HG02973 (cell line): ENCODE results near the gene AMIGO3.
"Not testable (repeated sequence)": the region's sequence is repeated elsewhere in the genome, so short reads cannot be mapped to it uniquely, and the experiment has no call there.

ENCODE experiments used
- ATAC-seq: cut with Tn5 transposase; IDR thresholded peaks from one replicate; pipeline ENCODE4 v1.9.1; 2021; ENCODE audit warnings: moderate library complexity; ENCODE audit not compliant: unreplicated experiment

Gene AMIGO3

DNA sequence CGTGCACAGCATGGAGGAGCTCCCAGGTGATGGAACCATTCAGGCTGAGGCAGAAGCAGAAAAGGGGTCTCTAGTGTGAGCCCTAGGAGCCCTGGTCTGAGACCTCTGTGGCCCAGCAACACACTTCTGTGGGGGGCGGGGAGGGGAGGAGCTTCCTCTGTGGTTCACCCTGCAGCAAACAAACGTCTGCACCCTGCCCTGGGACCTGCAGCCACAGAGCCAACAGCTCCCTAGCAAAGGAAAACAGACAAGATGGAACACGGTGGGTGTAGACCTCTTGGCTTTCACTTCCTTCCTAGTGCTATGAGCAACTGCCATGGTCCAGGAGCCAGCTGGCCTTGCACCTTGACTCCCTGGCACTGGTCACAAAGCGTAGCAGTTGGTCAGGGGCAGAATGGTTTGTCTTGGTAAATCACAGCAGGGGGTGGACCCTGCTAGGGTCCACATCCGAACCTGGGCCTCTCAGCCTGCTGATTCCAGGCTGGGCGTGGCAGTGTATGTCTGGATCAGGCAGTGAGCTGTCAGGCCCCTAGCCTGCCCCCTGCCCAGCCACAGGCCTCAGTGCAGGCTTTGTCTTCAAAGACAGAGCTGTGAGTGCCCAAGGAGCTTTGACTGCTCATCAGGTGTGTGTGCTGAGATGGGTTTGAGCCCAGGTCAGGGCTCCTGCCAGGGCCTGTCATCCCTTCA lies 6.7 kb downstream of the AMIGO3 start:
- ATAC-seq: no peak

DNA sequence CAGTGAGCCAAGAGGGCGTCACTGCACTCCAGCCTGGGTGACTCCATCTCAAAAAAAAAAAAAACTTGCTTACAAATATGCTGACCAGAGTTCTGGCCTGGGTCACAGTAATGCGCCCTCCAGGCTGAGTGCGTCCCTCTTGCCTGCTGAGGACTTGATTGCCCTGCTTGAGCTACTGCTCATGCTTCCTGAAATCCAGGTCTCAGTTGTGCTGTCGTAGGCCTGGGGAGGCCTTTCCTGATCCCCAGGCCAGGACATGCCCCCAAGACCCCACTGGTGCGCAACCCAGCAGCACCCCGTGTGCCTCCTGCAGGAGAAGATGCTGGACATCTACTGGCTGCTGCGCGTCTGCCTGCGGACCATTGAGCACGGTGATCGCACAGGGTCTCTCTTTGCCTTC lies 7.3 kb downstream of the AMIGO3 start:
- ATAC-seq: no peak

DNA sequence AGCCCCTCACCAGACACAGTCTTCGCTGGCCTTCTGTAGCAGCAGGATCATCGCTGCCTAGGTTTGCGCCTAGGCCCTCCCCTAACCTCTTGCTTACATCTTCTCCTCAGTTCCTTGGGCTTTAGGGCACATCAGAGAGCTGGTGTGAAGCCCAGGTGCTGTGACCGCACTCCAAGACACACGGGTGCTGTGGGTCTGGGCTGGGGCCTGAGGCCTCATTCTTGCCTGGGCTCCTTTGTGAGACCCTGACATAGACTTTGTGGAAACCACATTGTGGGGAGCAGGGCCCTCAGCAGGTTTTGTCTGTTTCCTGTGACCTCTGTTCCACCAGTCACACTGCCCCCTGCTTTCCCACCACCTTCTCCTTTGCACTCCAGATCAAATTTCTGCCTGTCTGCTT lies 8.0 kb downstream of the AMIGO3 start:
- ATAC-seq: no peak

DNA sequence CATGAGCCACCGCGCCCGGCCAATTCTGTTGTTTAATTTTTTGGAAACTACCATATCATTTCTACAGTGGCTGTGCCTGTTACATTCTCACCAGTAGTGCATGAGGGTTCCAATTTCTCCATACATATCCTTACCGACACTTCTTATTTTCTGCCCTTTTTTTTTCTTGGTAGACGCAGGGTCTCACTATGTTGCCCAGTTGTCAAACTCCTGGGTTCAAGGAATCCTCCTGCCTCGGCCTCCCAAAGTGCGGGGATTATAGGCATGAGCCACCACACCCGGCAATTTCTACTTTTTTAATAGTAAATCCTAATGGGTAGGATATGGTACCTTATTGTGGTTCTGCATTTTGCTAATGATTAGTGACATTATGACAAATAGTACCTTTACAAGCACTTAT lies 9.6 kb downstream of the AMIGO3 start:
- ATAC-seq: no peak

DNA sequence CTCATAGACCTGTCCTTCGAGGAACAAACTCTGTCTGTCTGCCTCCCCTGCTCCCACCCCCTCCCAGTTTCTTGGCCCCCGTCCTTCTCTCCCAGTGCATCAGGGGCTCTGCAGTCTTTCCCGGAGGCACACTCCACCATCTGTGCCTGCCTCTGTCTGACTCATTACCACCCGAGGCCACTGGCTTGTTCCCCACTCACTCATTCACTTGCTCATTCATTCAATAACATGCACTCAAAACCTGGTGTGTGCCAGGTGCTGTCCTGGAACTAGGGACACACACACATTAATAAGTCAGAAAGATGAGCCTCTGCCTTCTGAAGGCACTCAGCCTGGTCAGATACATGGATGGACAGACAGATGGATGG lies 12.4 kb downstream of the AMIGO3 start:
- ATAC-seq: no peak

DNA sequence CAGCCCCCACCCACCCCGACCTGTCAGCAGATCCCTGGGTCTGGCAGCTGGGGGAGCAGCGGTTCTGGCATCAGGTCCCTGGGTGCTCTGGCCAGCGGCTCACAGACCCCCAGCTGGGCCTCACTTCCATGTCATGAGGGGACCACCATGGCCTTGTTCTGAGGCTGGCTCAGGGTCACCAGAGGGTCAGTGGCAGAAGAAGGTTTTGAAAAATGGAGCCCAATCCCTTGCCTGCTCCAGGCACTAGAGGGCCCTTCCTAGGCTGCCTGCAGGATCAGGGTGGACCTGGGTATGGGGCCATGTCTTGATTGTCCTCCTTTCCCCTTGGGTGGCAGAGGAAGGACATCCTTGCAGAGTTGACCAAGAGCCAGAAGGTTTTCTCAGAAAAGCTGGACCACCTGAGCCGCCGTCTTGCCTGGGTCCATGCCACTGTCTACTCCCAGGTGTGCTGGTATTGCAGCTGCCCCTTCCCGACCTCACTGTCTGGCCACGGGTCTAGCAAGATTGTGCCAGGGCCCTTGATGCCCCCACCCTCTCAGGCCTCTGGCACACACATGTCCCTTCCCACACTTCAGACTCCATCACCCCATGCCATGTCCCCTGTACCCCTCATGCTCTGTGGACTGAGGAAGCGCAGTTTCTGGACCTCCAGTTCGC lies 12.9 kb downstream of the AMIGO3 start:
- ATAC-seq: no peak

DNA sequence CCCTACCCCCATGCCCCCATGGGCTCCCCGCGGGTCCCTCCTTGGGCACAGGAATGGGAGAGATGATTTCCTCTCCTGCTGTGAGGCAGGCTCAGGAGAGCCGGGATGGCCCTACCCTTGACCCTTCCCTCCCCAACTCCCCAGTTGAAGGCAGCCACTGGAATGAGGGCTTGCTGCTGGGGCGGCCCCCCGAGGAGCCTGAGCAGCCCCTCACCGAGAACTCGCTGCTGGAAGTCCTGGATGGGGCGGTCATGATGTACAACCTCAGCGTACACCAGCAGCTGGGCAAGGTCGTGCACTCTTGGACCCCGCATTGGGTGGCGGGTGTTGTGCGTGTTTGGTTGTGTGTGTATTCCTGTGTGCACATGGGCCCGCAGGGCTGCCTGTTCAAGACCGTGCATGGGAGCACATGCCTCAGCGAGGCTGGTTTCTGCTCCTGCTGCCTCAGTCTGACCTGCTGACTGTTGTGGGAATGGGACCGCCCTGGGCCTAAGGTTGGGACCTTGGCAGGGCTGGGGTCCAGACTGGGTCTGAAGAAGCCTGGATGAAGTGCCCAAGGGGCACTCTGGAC lies 14.0 kb downstream of the AMIGO3 start:
- no peak for ATAC-seq

DNA sequence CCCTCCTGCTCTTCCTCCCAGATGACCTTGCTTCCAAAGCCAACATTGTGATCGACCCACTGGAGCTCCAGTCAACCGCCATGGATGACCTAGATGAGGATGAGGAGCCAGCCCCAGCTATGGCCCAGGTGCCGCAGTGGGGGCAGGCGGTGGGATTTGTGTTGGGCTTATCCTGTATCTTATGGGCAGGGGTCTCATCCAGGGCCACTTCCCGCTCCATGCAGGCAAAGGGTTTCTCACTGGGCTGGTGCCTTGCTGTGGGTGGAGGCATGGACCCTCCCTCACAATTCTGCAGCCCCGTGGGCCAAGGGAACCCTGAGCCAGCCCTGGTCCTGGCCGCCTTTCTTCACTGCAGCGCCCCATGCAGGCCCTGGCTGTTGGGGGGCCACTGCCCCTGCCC lies 14.9 kb downstream of the AMIGO3 start:
- ATAC-seq: no peak

DNA sequence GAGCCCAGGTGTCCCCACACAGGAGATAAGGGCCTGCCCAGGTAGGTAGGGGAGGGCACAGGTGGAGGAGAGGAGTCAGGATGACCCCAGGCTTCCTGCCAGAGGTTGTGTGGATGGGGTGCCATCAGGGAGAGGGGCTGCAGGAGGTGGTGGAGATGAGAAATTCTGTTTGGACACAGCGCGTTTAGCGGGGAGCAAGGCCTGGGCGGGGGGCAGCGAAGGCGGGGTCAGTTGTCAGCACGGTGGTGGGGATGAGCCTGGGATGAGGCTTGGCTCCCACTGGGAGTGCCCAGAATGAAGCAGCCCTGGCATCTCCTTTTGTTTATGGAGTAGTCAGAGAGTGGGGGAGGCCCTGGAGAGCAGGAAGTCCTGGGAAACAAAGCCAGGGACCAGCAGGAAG lies 15.5 kb downstream of the AMIGO3 start:
- ATAC-seq: no peak

DNA sequence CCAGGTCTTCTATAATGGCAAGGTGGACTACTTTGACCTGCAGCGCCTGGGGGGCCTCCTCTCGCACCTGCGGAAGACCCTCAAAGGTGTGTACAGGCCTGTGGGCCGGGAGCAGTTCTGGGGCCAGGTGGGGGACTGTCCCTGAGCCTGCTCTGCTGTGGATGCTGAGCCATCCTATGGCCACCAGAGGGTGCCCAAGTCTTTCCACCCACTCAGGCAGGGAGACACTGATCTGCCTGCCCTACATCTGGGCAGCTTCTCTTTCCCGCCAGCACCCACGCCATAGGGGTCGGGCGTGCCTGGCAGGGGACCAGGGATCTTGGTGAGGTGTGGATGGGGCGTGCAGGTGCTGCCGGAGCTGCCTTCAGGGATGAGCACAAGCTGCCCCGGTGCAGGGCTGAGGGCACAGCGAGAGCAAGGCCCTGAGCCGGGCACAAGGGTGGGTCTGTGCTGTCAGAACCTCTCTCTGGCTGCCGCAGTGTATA lies 16.0 kb downstream of the AMIGO3 start:
- no peak for ATAC-seq

DNA sequence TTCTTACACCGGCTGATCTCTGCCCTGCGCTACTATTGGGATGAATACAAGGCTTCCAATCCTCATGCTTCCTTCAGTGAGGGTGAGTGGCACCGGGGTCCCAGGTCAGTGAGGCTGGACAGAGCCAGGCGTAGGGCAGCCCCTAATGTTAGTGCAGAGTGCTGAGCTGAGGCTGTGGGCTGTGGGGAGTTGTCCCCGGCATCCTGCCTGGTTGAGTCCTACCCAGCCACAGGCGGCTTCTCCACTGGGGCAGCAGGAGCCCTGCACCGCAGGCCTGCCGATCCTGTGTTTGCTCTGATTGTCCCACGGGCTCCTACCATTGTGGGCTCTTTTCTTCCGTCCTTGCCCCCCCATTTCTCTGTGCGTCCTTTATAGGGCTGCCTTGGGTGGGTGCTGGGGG lies 16.8 kb downstream of the AMIGO3 start:
- ATAC-seq: no peak

DNA sequence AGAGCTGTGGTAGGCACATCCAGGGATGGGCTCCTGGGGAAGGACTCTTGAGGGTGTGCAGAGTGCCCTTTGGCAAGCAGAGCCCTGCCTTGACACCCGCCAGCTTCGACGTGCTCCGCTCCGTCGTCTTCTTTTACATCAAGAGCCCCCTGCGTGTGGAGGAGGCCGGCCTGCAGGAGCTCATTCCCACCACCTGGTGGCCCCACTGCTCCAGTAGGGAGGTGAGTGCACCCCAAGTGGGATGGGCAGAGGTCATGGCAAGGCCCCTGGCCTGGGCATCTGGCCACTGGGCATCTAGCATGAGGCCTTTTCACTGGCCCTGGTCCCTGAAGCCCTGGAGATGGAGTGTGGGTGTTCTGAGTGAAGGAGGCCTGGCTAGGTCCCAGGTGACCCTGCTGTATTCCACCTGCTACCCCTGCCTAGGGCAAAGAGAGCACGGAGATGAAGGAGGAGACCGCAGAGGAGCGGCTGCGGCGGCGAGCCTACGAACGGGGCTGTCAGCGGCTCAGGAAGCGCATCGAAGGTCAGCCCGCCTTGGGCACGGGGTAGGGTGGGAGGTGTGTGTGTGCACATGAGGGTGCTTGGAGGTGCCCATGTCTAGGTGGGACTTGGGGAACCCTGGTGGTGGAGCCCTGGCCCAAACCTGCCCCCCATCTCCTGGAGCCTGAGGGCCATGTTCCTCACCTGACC lies 18.0 kb downstream of the AMIGO3 start:
- ATAC-seq: no peak

DNA sequence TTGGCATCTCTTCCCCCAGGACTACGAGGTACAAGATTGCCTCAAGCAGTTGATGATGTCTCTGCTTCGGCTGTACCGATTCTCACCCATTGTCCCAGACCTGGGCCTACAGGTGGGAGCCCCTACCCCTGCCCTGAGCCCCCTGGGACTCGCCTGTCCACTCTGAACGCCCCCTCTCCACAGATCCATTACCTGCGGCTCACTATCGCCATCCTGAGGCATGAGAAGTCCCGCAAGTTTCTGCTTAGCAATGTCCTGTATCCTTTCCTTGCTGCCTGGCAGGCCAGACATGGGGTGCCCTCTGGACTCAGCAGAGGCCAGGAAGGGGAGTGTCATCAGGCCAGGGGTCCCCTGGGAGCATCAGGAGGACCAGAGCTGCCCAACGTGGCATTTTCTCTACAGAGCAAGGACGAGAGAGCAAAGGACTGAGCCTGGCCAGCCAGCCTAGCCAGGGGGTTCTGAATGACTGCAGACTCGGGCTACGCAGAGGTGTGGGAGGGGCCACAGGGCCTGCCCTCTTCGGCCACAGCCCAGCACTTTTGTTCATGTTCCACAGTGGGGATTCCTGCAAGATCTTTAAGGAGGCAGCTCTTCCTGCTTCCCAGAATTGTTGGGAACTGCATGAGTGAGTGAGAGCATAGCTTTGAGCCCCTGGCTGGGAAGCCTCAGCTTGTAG lies 18.9 kb downstream of the AMIGO3 start:
- no peak for ATAC-seq

DNA sequence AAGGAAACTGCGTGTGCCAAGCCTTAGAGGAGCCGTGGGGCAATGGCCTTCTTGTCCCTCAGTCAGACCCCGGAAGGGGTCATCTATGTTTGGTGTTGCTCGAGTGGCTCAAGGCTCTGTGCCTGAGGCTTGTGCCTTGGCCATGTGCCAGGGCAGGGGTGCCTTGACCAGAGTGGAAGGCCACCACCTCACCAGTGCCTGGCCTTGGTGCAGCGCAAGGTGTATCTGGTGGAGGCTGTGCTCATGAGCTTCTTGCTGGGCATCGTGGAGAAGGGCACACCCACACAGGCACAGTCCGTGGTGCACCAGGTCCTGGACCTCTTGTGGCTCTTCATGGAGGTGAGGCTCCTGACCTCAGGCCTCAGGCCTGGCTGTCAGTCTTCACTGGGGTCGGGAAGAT lies 19.5 kb downstream of the AMIGO3 start:
- ATAC-seq: no peak

DNA sequence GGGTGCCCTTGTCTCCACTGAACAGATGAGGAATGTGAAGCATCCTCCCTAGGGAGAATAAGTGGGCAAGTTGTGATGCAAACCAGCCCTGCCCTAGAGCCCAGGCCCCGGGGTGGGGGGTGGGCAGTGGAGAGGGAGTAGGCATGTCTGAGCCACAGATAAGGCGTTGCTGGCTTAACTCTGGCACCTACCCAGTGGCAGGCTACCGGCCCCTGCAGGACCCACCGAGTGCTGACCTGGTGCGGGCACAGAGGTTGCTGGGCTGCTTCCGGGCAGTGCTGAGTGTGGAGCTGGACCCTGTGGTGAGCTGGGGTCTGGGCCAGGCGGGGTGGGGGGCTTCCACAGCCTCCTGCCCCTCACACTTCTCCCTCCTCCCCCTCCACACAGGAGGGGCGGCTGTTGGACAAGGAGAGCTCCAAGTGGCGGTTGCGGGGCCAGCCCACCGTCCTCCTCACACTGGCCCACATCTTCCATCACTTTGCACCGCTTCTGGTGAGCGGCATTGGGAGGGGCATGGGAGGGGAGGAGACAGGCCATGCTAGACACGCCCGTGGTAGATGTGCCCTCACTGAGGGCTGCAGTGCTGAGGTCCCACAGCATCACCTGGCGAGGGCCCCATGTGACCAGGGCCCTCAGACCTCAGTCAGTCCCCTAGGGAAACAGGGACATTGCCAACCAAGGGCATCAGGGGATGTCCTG lies 20.1 kb downstream of the AMIGO3 start:
- ATAC-seq: no peak

DNA sequence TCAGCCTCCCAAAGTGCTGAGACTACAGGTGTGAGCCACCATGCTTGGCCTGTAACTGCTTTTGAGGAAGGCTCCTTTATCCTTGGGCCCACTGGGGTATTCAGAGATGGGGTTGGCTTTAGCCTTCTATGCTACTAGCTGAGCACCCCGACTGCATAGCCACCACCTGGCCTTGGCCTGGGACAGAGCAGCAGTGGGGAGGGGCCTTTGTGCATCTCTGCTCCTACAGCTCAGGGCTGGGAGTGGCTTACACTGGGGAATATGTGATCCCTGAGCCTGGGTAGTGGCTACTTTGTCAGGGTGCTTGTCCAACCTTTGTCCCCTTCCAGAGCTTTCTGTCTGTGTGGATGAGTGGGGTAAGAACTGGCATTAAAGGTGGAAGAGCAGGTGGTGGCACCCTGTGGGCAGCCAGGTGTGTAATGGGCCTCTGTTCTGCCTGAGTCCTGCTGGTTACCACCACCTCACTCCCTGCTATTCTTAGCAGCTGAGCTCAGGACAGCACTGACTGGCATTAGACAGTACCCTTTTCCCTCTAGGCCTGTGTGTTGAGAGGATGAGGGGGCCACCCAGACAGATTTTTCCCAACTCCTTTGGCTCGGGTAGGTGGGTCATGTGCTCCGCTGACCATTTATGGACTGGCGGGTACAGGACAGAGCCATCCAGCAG lies 24.0 kb downstream of the AMIGO3 start:
- not testable (repeated sequence) for ATAC-seq

DNA sequence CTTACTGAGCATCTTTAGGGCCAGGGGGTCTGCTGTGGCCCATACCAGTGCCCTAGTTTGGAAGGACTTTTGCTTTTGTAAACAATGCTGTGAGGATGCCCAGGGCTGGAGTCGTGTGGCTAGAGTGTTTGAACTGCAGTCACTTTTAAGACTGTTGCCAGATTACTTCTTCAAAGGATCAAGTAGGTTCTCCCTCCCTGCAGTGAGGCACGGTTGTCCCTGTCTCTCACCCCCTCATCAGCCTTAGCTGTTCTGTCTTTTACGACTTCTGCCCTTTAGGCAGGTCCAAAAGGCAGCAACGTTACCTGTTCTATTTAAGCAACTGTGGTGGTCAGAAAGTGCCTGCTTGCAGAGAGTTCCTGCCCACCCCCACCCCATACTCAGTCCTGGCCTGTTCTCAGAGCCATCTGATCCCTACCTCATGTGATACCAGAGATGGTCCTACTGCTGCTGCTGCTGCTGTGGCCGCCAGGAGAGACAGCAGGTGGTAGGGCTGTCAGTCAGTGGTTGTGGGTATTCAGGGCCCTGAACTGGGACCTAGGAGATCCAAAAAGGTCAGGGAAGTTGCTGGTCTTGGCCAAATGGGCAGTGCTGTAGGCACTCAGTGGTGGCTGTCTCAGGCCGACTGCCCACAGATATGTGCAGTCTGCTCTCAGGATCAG lies 24.9 kb downstream of the AMIGO3 start:
- not testable (repeated sequence) for ATAC-seq

DNA sequence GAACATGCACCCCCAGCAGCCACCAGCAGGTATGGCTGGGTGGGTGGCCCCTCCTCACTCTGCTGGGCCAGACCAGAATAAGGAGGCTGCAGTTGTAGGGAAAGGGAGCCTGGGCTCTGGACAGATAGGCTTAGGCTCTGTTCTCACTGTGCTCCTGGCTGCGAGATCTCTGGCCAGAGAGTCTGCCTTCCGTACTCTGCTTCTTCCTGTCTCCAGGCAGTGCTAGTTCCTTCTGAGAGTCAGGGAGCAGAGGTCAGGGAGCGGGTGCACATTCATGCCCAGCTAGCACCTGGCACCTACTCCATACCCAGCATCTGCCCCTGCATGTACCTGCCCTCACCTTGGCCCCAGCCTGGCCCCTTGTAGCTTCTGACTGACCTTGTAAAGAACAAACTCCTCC lies 28.0 kb downstream of the AMIGO3 start:
- not testable (repeated sequence) for ATAC-seq

DNA sequence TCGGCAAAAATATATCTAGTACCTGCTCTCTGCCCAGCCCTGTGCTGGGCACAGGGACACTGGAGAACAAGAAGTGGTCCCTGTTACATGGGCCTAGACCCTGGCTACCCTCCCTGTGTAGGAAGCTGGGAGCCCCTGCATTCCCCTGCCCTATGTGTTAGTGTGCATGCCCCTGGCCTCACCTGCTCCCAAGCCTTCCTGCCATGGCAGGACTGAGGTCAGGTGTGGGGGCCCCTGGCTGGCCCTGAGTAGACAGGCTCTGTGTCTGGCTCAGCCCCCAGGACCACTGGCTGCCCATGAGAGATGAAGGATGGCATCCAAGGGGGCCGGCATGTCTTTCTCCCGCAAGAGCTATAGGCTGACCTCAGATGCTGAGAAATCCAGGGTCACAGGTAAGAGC lies 28.6 kb downstream of the AMIGO3 start:
- not testable (repeated sequence) for ATAC-seq
